ENCODE measurements around the gene OR2B2.

GRCh38 chr6:27897580-27898206 lies 14.5 kb downstream of the OR2B2 start:
- TF ChIP-seq, protein P1, sequence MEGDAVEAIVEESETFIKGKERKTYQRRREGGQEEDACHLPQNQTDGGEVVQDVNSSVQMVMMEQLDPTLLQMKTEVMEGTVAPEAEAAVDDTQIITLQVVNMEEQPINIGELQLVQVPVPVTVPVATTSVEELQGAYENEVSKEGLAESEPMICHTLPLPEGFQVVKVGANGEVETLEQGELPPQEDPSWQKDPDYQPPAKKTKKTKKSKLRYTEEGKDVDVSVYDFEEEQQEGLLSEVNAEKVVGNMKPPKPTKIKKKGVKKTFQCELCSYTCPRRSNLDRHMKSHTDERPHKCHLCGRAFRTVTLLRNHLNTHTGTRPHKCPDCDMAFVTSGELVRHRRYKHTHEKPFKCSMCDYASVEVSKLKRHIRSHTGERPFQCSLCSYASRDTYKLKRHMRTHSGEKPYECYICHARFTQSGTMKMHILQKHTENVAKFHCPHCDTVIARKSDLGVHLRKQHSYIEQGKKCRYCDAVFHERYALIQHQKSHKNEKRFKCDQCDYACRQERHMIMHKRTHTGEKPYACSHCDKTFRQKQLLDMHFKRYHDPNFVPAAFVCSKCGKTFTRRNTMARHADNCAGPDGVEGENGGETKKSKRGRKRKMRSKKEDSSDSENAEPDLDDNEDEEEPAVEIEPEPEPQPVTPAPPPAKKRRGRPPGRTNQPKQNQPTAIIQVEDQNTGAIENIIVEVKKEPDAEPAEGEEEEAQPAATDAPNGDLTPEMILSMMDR (IDR thresholded peaks at IDR 0.05): no peak
- no peak for TF ChIP-seq POLR2A (IDR thresholded peaks at IDR 0.05)
